Endodermal cell (in vitro differentiated cells): Measurements from ENCODE around the gene COL15A1. TPM values are rescaled to one million over a fixed set of nuclear protein-coding genes. Genes with fewer than 3 reads are reported as not detected.

Source experiments
- DNase-seq: peaks from one replicate; pipeline ENCODE4 v3.0.0-alpha.2; 2017
- H3K27ac ChIP-seq: 2 replicates; pipeline ENCODE4 v1.5.1; 2013; ENCODE audit warnings: mild to moderate bottlenecking, low read depth, low read length, moderate library complexity
- H3K27me3 ChIP-seq: 2 replicates; pipeline ENCODE4 v1.6.1; 2013; ENCODE audit warnings: mild to moderate bottlenecking, low read length, moderate library complexity; ENCODE audit not compliant: insufficient read depth, control insufficient read depth, poor library complexity, severe bottlenecking
- H3K36me3 ChIP-seq: 2 replicates; pipeline ENCODE4 v1.7.0; 2013; ENCODE audit warnings: mild to moderate bottlenecking, low read length, moderate library complexity; ENCODE audit not compliant: control insufficient read depth, insufficient read depth
- H3K4me1 ChIP-seq: one replicate; pipeline ENCODE4 v1.7.0; 2013; ENCODE audit warnings: low read length; ENCODE audit not compliant: control insufficient read depth, insufficient read depth
- H3K4me3 ChIP-seq: 2 replicates; pipeline ENCODE4 v1.5.1; 2013; ENCODE audit warnings: mild to moderate bottlenecking, low read length, moderate library complexity
- H3K9ac ChIP-seq: 2 replicates; pipeline ENCODE4 v1.6.1; 2013; ENCODE audit warnings: mild to moderate bottlenecking, low read length, moderate library complexity; ENCODE audit not compliant: poor library complexity, severe bottlenecking; ENCODE audit errors: extremely low read depth
- H3K9me3 ChIP-seq: 2 replicates; pipeline ENCODE4 v1.6.1; 2013; ENCODE audit warnings: mild to moderate bottlenecking, low read length, moderate library complexity; ENCODE audit not compliant: control insufficient read depth
- H3K27ac Mint-ChIP-seq: 2 replicates; pipeline ENCODE4 v1.8.0; 2020; ENCODE audit warnings: mixed read lengths
- H3K27me3 Mint-ChIP-seq: 2 replicates; pipeline ENCODE4 v1.8.0; 2021; ENCODE audit warnings: mild to moderate bottlenecking, mixed read lengths; ENCODE audit not compliant: insufficient read depth
- H3K36me3 Mint-ChIP-seq: 2 replicates; pipeline ENCODE4 v1.8.0; 2020; ENCODE audit warnings: low read depth, mixed read lengths
- H3K4me1 Mint-ChIP-seq: 2 replicates; pipeline ENCODE4 v1.8.0; 2020; ENCODE audit warnings: mixed read lengths
- H3K4me3 Mint-ChIP-seq: 2 replicates; pipeline ENCODE4 v1.8.0; 2020; ENCODE audit warnings: mild to moderate bottlenecking, moderate library complexity, mixed read lengths
- H3K9me3 Mint-ChIP-seq: 2 replicates; pipeline ENCODE4 v1.8.0; 2020; ENCODE audit warnings: mild to moderate bottlenecking, mixed read lengths
- WGBS, 2 experiments: methylation state at CpG; one replicate each; pipeline versions ENCODE4 v1.1.5 to v1.1.7; 2013; ENCODE audit warnings: missing lambda C conversion rate in 2 of 2, mixed read lengths in 1 of 2; ENCODE audit not compliant: insufficient coverage in 1 of 2, insufficient read length in 1 of 2; 5-methylcytosine and 5-hydroxymethylcytosine counted together
- total RNA-seq, 2 donors: library from RNA; stranded (reverse); fragmentation: NEBNext Ultra II Directional in 1 of 2; extraction: Animal tissue kit (Norgen Biotek cat#: 25700) in 1 of 2; gene quantifications; 2 replicates in 1 of 2; 3 replicates in 1 of 2; pipeline ENCODE4 v1.2.1, GENCODE V29; 2021
- TF ChIP-seq, protein P1 (sequence below): fragments of 200-600 bp; sonication (generic); conservative IDR thresholded peaks from 2 replicates; pipeline ENCODE4 v1.5.0; 2021; ENCODE audit warnings: antibody characterized with exemption, mild to moderate bottlenecking

The COL15A1 gene
- total RNA-seq, 2 donors from 2014 or later: 0.27 TPM; not detected in 1

- TF ChIP-seq, protein P1, sequence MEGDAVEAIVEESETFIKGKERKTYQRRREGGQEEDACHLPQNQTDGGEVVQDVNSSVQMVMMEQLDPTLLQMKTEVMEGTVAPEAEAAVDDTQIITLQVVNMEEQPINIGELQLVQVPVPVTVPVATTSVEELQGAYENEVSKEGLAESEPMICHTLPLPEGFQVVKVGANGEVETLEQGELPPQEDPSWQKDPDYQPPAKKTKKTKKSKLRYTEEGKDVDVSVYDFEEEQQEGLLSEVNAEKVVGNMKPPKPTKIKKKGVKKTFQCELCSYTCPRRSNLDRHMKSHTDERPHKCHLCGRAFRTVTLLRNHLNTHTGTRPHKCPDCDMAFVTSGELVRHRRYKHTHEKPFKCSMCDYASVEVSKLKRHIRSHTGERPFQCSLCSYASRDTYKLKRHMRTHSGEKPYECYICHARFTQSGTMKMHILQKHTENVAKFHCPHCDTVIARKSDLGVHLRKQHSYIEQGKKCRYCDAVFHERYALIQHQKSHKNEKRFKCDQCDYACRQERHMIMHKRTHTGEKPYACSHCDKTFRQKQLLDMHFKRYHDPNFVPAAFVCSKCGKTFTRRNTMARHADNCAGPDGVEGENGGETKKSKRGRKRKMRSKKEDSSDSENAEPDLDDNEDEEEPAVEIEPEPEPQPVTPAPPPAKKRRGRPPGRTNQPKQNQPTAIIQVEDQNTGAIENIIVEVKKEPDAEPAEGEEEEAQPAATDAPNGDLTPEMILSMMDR: no peak
- Mint-ChIP-seq H3K9me3 (no peaks in the 10 kb centered on the region), H3K27me3 (peaks cover 30% of the 10 kb centered on the region), H3K36me3 (no peaks in the 10 kb centered on the region), H3K27ac (no peak overlapping the region), H3K4me3 (no peak overlapping the region), H3K4me1 (peaks cover 4% of the 10 kb centered on the region)
- Histone ChIP-seq H3K4me1 (peaks cover 6% of the 10 kb centered on the region), H3K36me3 (no peaks in the 10 kb centered on the region), H3K9me3 (no peaks in the 10 kb centered on the region), H3K27ac (no peak overlapping the region), H3K9ac (no peak overlapping the region), H3K27me3 (peaks cover 21% of the 10 kb centered on the region), H3K4me3 (no peak overlapping the region)
- 77 to 80% methylated on average over 13 to 20 of the region's 20 CpGs for WGBS, 2 experiments
- peak; percentile 68 for DNase-seq
Measured at GRCh38 chr9:98971168-98971914, 27.6 kb downstream of the COL15A1 start.

GRCh38 chr9:98971915-98972223 is 28.2 kb downstream of the COL15A1 start:
- TF ChIP-seq, protein P1: no peak
- no peak overlapping the region for H3K27ac Mint-ChIP-seq

DNA sequence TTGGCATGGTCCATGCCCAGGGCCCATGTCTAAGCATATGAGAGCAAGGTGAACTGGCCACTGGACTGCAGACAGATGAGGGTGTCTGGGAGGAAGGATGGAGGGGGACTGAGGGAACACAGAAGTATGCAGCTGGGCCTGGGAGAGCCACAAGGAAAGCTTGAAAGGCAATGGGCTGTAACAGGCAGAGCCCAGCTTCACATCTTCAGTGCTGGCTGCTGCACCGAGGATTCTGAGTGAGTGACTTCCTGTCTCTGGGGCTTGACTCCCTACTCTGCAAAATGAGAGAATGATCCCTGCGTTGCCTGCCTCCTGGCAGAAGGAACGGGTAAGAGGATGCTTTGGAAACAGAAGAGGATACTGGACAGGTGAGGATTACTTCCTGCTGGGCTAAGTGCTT is 29.0 kb downstream of the COL15A1 start:
- TF ChIP-seq, protein P1: no peak
- Mint-ChIP-seq H3K27me3 (peaks cover 39% of the 10 kb centered on the region), H3K9me3 (no peaks in the 10 kb centered on the region), H3K27ac (no peak overlapping the region), H3K4me1 (peaks cover 4% of the 10 kb centered on the region), H3K4me3 (no peak overlapping the region), H3K36me3 (no peaks in the 10 kb centered on the region)
- Histone ChIP-seq H3K4me1 (peaks cover 7% of the 10 kb centered on the region), H3K9me3 (no peaks in the 10 kb centered on the region), H3K9ac (no peak overlapping the region), H3K4me3 (no peak overlapping the region), H3K27me3 (peaks cover 27% of the 10 kb centered on the region), H3K36me3 (no peaks in the 10 kb centered on the region), H3K27ac (no peak overlapping the region)
- no peak for DNase-seq
- 79 to 81% methylated on average over 3 of the region's 3 CpGs for WGBS, 2 experiments

More at GRCh38 chr9:98971915-98972223, 28.2 kb downstream of the COL15A1 start:
- H3K4me3 ChIP-seq: no peak overlapping the region
- H3K9ac ChIP-seq: no peak overlapping the region
- H3K27ac ChIP-seq: no peak overlapping the region
- H3K4me1 Mint-ChIP-seq: peaks cover 4% of the 10 kb centered on the region
- H3K36me3 ChIP-seq: no peaks in the 10 kb centered on the region
- H3K27me3 ChIP-seq: peaks cover 27% of the 10 kb centered on the region
- no peaks in the 10 kb centered on the region for H3K36me3 Mint-ChIP-seq
- no peaks in the 10 kb centered on the region for H3K9me3 Mint-ChIP-seq
- H3K4me1 ChIP-seq: peaks cover 6% of the 10 kb centered on the region
- no peak for DNase-seq
- peaks cover 35% of the 10 kb centered on the region for H3K27me3 Mint-ChIP-seq
- H3K4me3 Mint-ChIP-seq: no peak overlapping the region
- H3K9me3 ChIP-seq: no peaks in the 10 kb centered on the region
- WGBS, 2 experiments: 94 to 100% methylated on average over 5 to 6 of the region's 6 CpGs
